ENCODE measurements around the gene WDR88. TPM values are rescaled to one million over a fixed set of nuclear protein-coding genes. Genes with fewer than 3 reads are reported as not detected.
"Not testable (repeated sequence)": the region's sequence is repeated elsewhere in the genome, so short reads cannot be mapped to it uniquely, and the experiment has no call there.

Gene WDR88
- total RNA-seq, 2 experiments from 2014 or later, result not detected

DNA sequence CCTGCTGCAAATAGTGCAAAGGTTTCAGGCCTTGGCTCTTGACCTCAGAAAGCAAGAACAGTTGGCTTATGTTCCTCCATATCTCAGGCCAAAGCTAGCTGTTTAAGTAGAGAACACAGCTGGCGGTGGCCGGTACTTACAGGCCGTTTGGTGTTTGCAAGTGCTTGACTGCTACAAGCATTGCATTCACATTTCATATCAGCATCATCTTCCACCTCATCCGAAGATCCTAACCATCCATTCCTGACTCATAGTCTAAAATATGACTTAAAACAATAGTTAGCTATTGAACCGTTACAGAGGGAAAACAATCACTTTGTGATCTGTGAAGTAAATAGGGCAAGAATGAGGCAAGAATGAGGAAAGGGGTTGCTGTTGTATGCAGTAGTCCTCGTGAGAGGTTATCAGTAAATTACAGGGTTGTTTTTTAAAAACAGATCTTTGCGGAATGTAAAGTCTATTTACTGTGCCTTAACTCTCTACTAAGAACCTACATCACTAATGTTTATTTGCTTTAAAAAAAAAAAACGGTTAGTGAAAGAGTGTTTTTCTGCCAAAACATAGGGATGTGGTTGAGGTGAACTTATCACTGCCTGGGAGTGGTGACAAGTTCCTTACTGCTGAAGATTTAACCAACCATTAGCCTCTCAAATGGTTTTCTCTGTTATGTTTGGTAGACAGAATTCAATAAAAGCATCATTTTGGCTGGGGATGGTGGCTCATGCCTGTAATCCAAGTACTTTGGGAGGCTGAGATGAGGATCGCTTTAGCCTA is 21.6 kb upstream of the WDR88 start:
- ChIA-PET CTCF (interaction anchor here (1.1 kb wide), 1 partner anchor 15 kb away, joined by 3 read pairs; no protein-coding TSS in a partner anchor), POLR2A (no interaction called here)
- intact Hi-C loops (cut with micrococcal nuclease), result no loop called here
- no peak for DNase-seq
- no peaks in the 10 kb centered on the region for H3K27me3 Mint-ChIP-seq
- no peak overlapping the region for H3K4me3 Mint-ChIP-seq
- H3K27ac Mint-ChIP-seq, result no peak overlapping the region
- H3K9me3 Mint-ChIP-seq, result no peaks in the 10 kb centered on the region
- no peaks in the 10 kb centered on the region for H3K4me1 Mint-ChIP-seq (ENCODE audit: low read depth)
- H3K36me3 Mint-ChIP-seq, result peaks cover 33% of the 10 kb centered on the region

DNA sequence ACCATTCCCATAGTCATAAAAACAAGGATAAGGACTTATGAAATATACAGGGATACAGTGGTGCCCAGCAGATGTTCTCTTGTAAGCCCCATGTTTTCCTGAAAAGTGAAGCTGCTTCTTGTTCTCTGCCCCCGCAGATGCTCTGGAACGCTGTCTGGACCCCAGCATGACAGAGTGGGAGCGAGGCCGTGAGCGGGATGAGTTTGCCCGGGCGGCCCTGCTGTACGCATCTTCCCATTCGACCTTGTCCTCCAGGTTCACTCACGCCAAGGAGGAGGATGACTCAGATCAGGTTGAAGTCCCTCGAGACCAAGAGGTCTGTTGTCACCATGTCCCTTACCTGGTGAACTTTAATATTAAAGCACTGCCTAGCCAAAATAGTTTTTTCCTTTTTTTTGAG is 20.3 kb upstream of the WDR88 start:
- DNase-seq, result no peak
- Mint-ChIP-seq H3K9me3 (no peaks in the 10 kb centered on the region), H3K36me3 (peaks cover 37% of the 10 kb centered on the region), H3K27ac (no peak overlapping the region), H3K4me1 (ENCODE audit: low read depth) (no peaks in the 10 kb centered on the region), H3K4me3 (no peak overlapping the region), H3K27me3 (no peaks in the 10 kb centered on the region)
- CTCF ChIA-PET, result no interaction called here
- intact Hi-C loops (cut with micrococcal nuclease), result no loop called here
- POLR2A ChIA-PET, result no interaction called here

DNA sequence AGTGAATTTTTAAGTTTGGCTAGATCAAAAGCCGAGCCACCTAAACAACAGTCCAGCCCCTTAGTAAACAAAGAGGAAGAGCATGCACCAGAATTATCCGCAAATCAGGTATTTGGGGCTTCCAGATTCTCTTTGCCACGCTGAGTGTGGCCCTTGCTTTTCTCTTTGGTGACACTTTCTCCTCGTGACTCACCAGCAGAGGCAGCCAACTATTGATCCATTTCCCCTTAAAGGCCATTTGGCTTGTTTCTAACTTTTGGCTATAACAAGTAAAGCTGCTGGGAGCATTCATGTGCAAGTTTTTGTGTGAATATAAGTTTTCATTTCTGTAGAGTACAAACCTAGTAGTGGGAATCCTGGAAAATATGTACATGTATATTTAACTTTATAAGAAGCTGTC is 17.6 kb upstream of the WDR88 start:
- no peak for DNase-seq
- ChIA-PET CTCF (interaction anchor here (1.1 kb wide), 1 partner anchor 11 kb away, joined by 7 read pairs; no protein-coding TSS in a partner anchor), POLR2A (no interaction called here)
- Mint-ChIP-seq H3K27ac (no peak overlapping the region), H3K4me1 (ENCODE audit: low read depth) (no peaks in the 10 kb centered on the region), H3K27me3 (no peaks in the 10 kb centered on the region), H3K36me3 (peaks cover 44% of the 10 kb centered on the region), H3K9me3 (no peaks in the 10 kb centered on the region), H3K4me3 (no peak overlapping the region)
- intact Hi-C loops (cut with micrococcal nuclease), result no loop called here

DNA sequence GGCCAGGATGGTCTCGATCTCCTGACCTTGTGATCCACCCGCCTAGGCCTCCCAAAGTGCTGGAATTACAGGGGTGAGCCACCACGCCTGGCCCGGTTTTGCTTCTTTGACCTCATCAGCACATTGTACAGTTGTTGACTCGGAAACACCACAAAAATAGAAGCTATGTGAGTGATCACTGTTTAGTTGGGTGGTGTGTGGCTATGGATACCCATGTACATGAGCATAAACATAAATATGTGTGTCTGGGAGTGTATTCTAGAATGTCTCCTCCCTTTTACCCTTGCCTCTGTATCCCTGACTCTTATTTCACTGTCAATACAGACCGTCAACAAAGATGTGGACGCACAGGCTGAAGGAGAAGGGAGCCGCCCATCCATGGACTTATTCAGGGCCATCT is 14.4 kb upstream of the WDR88 start:
- ChIA-PET POLR2A (no interaction called here), CTCF (no interaction called here)
- Mint-ChIP-seq H3K4me1 (ENCODE audit: low read depth) (no peaks in the 10 kb centered on the region), H3K4me3 (no peak overlapping the region), H3K27me3 (no peaks in the 10 kb centered on the region), H3K36me3 (peaks cover 26% of the 10 kb centered on the region), H3K27ac (no peak overlapping the region), H3K9me3 (no peaks in the 10 kb centered on the region)
- no peak for DNase-seq
- intact Hi-C loops (cut with micrococcal nuclease), result no loop called here

DNA sequence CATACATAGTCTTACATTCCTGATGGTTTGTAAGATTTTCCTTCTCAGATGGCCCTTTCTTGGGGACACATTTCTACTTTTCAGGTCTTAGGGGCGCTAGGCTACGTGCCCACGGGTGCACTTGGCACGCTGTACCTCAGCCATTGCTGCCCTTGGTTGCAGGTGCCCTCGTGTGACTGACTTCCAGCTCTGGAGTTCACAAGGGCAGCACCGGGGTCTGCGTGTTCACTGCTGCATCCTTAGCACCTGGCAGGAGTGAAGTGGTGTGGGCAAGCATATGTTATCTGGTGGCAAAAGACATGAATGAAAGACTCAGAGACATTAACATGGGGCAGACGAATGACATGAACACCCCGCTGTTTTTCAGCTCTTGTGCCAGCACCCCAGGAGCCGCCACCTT is 13.3 kb upstream of the WDR88 start:
- no peak for DNase-seq
- Mint-ChIP-seq H3K4me3 (no peak overlapping the region), H3K4me1 (ENCODE audit: low read depth) (no peaks in the 10 kb centered on the region), H3K36me3 (peaks cover 25% of the 10 kb centered on the region), H3K27me3 (no peaks in the 10 kb centered on the region), H3K27ac (no peak overlapping the region), H3K9me3 (no peaks in the 10 kb centered on the region)
- CTCF ChIA-PET, result interaction anchor here (1.2 kb wide), 1 partner anchor 519 kb away, joined by 4 read pairs; no protein-coding TSS in a partner anchor
- POLR2A ChIA-PET, result no interaction called here
- intact Hi-C loops (cut with micrococcal nuclease), result loop anchor here (1.0 kb wide), 1 partner anchor 428 kb away; no protein-coding TSS in a partner anchor

DNA sequence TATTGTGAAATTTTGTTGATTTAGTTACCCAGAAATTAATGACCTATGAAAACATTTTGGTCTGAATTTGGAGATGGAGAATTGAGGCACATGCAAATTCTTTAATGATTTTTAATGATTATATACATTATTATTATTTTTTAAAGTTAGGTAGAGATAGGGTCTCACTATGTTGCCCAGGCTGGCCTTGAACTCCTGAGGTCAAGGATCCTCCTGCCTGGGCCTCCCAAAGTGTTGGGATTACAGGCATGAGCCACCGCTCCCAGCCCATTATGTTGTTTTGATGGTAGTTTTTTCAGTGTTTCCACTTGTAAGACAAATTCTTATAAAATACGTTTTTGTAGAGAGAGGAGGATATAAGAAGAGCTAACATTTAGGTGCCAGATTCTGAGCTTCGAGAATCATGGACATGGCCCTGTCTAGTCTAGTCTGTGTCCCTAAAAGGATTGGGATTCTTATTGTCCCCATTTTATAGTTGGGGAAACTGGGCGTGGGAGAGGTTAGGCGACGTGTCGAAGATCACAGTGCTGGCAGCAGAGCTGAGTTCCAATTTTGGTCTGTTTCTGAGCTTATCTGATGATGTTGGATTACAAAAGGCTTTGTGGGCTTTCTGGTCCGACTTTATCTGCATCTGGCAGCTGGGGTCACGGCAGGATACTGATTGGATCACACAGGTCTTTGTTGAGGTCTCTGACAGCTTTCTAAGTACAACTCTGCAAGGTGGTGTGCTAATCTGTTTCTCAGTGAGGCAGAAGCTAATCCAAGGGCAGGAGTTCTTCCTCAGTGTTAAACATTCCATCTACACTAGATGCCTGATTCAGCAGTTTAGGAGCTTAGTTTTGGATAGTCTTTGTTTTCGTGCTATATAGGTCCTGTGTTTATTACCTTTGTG is 7.5 kb upstream of the WDR88 start:
- intact Hi-C loops (cut with micrococcal nuclease), result no loop called here
- H3K4me1 Mint-ChIP-seq (ENCODE audit: low read depth), result no peaks in the 10 kb centered on the region
- POLR2A ChIA-PET, result no interaction called here
- no peak overlapping the region for H3K27ac Mint-ChIP-seq
- no peak overlapping the region for H3K4me3 Mint-ChIP-seq
- CTCF ChIA-PET, result interaction anchor here (0.7 to 3.8 kb wide), 17 partner anchors 10 to 446 kb away, joined by 3 to 37 read pairs (median 4); no protein-coding TSS in a partner anchor
- no peaks in the 10 kb centered on the region for H3K9me3 Mint-ChIP-seq
- no peak for DNase-seq
- no peaks in the 10 kb centered on the region for H3K27me3 Mint-ChIP-seq
- peaks cover 13% of the 10 kb centered on the region for H3K36me3 Mint-ChIP-seq

DNA sequence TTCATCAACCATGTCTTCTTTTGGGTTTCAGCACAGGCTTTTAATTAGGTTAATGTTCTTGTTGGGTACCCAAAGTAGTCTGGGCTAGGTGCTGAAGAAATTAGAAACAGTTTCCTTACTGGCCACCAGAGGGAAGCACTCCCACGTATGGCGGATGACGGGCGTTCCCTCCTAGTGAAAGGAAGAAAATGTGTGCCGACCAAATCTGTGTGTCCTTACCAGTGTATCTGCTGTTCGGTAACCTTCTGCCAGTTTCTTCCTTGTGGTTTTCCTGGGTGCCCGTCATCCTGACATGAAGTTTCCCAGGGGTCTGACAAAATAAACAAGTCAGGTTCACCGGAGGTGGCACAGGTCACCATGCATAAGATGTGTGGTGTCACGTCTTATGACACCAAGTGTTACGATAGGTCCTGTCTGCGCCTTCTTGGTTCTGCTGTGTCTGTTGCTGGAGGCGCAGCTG is 6.0 kb upstream of the WDR88 start:
- CTCF ChIA-PET, result interaction anchor here (0.6 to 3.8 kb wide), 18 partner anchors 12 to 1046 kb away, joined by 3 to 37 read pairs (median 4); partner anchors contain the start of genes CEP89 and FAAP24
- intact Hi-C loops (cut with micrococcal nuclease), result no loop called here

DNA sequence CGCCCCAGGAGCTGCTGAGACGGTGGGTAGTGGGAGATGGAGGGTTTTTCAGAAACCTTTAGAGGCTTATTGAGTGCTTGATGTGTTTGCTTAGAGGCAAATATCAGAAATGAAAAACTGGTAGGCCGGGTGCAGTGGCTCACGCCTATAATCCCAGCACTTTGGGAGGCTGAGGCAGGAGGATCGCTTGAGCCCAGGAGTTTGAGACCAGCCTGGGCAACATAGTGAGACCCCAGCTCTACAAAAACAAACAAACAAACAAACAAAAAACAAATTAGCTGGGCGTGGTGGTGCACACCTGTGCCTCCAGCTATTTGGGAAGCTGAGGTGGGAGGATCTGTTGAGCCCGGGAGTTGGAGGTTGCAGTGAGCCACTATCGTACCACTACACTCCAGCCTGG is 5.2 kb upstream of the WDR88 start:
- H3K9me3 Mint-ChIP-seq; H3K4me3 Mint-ChIP-seq; DNase-seq; H3K27me3 Mint-ChIP-seq; H3K27ac Mint-ChIP-seq; intact Hi-C loops (cut with micrococcal nuclease); H3K4me1 Mint-ChIP-seq (ENCODE audit: low read depth); POLR2A ChIA-PET: not testable (repeated sequence)
- peaks cover 16% of the 10 kb centered on the region for H3K36me3 Mint-ChIP-seq
- CTCF ChIA-PET, result interaction anchor here (0.6 to 3.8 kb wide), 5 partner anchors 9 to 57 kb away, joined by 3 to 37 read pairs (median 4); no protein-coding TSS in a partner anchor

More for the DNA sequence above, 6.0 kb upstream of the WDR88 start:
- peaks cover 18% of the 10 kb centered on the region for H3K36me3 Mint-ChIP-seq
- H3K27me3 Mint-ChIP-seq, result no peaks in the 10 kb centered on the region
- POLR2A ChIA-PET, result no interaction called here
- H3K4me3 Mint-ChIP-seq, result no peak overlapping the region
- H3K4me1 Mint-ChIP-seq (ENCODE audit: low read depth), result no peaks in the 10 kb centered on the region
- H3K9me3 Mint-ChIP-seq, result no peaks in the 10 kb centered on the region
- no peak overlapping the region for H3K27ac Mint-ChIP-seq
- peak; percentile 65 for DNase-seq

DNA sequence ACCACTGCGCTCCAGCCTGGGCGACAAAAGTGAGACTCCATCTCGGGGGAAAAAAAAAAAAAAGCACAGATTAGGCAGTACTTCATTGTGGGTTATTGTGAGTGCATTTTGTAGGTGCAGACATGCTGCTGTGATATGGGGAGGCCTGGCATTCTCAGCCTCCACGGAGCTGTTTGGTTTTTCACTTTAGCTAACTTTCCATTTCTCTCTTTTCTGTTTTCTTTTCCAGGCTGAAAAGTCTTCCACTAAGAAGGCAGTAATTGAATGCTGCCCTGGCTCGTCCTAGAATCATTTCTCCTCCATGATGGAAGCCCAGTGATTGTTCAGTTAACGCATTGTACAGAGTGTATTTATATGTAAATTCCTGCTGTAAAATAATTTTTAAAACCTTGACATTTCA is 2.0 kb upstream of the WDR88 start:
- intact Hi-C loops (cut with micrococcal nuclease), result no loop called here
- POLR2A ChIA-PET, result no interaction called here
- no peak overlapping the region for H3K27ac Mint-ChIP-seq

DNA sequence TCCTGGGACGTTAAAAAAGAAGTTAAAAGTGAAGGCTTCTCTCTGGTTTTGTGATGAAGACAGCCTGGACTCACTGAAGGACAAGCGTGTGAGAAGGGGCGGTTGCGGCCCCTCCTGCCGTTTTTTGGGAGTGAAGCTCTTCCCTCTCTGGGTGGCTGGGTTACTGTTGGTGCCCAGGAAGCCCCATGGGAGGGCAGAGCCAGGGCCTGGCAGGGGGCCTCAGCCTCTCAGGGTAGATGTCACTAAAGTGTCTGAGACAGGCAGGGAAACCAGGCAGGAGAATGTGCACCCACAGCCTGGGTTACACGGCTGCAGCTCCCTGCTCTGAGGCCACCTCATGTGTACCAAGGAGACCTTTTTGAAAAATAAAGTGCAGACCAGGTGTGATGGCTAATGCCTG is 1.5 kb upstream of the WDR88 start:
- Mint-ChIP-seq H3K36me3 (peaks cover 19% of the 10 kb centered on the region), H3K4me3 (no peak overlapping the region), H3K27me3 (no peaks in the 10 kb centered on the region), H3K9me3 (no peaks in the 10 kb centered on the region), H3K4me1 (ENCODE audit: low read depth) (peaks cover 3% of the 10 kb centered on the region), H3K27ac (no peak overlapping the region)
- intact Hi-C loops (cut with micrococcal nuclease), result no loop called here
- DNase-seq, result no peak
- POLR2A ChIA-PET, result no interaction called here
- CTCF ChIA-PET, result interaction anchor here (0.7 to 1.8 kb wide), 2 partner anchors 54 to 440 kb away, joined by 3 to 5 read pairs; no protein-coding TSS in a partner anchor

More for the DNA sequence above, 2.0 kb upstream of the WDR88 start:
- H3K27me3 Mint-ChIP-seq, result no peaks in the 10 kb centered on the region
- no peak for DNase-seq
- CTCF ChIA-PET, result interaction anchor here (1.8 kb wide), 1 partner anchor 54 kb away, joined by 5 read pairs; no protein-coding TSS in a partner anchor
- H3K4me3 Mint-ChIP-seq, result no peak overlapping the region
- no peaks in the 10 kb centered on the region for H3K9me3 Mint-ChIP-seq
- peaks cover 19% of the 10 kb centered on the region for H3K36me3 Mint-ChIP-seq
- H3K4me1 Mint-ChIP-seq (ENCODE audit: low read depth), result peaks cover under 1% of the 10 kb centered on the region

DNA sequence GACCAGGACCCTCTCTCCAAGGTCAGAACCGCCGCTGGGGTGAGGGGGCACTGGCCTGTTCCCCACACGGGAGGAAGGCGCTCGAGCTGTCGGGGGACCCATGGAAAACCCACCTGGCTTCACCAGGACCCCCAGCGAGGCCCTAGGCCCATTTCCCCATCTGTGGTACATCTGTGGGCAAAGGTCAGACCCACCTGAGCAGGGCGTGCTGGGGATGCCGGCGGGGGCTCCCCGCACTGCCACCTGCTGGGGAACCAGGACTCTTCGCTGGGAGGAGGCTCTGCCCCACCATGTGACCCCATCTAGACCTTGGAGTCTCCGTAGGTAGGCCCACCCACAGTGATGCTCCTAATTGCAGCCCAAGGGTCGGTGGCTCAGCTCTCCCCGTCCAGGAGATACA is 511 bp downstream of the WDR88 start:
- Mint-ChIP-seq H3K27ac (no peak overlapping the region), H3K4me3 (no peak overlapping the region), H3K9me3 (no peaks in the 10 kb centered on the region), H3K36me3 (peaks cover 16% of the 10 kb centered on the region), H3K27me3 (no peaks in the 10 kb centered on the region), H3K4me1 (ENCODE audit: low read depth) (peaks cover 3% of the 10 kb centered on the region)
- DNase-seq, result no peak
- ChIA-PET POLR2A (no interaction called here), CTCF (no interaction called here)
- intact Hi-C loops (cut with micrococcal nuclease), result no loop called here

DNA sequence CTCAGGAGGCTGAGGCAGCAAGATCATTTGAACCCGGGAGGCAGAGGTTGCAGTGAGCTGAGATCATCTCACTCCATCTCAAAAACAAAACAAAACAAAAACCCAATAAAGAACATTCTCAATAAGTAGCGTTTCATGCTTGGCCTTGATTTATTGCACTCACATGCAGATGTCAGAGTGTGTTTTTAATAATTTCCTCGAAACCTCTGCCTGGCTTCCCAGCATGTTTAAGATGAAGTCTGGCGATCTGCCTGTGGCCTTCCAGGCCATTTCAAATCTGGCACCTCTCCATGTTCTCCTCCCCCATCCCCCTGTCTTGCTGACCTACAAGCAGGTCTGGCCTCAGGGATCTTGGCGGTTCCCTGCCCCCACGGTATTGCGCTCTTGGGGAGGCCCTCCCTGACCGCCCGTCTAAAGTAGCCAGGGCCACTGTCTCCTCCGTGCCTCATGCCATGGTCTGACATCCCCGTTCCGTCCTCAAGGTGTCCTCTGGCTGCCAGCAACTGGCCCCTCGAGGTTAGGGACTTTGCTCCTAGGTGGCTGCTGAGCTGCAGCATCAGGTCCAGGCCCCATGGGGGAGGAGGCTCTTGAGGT is 1.6 kb downstream of the WDR88 start:
- peaks cover 3% of the 10 kb centered on the region for H3K4me1 Mint-ChIP-seq (ENCODE audit: low read depth)
- intact Hi-C loops (cut with micrococcal nuclease), result no loop called here
- H3K27me3 Mint-ChIP-seq, result no peaks in the 10 kb centered on the region
- no peaks in the 10 kb centered on the region for H3K9me3 Mint-ChIP-seq
- no peak for DNase-seq
- H3K36me3 Mint-ChIP-seq, result peaks cover 12% of the 10 kb centered on the region
- no peak overlapping the region for H3K4me3 Mint-ChIP-seq
- CTCF ChIA-PET, result no interaction called here
- H3K27ac Mint-ChIP-seq, result no peak overlapping the region
- POLR2A ChIA-PET, result no interaction called here
